GM12875 (cell line): ENCODE data around the gene SMARCD3.
A peak's percentile ranks its signal among the peaks of the same experiment; 100 is the strongest.

ENCODE experiments used
- H3K4me3 ChIP-seq: one replicate; pipeline ENCODE4 v1.5.1; 2011; ENCODE audit warnings: low read depth, low read length, control low read depth
- CTCF ChIP-seq: IDR thresholded peaks from 2 replicates; pipeline ENCODE4 v1.5.1; 2011; ENCODE audit warnings: low read depth, mild to moderate bottlenecking, control low read depth, inconsistent platforms, low read length, moderate library complexity, borderline replicate concordance; ENCODE audit not compliant: insufficient read depth

Gene SMARCD3

GRCh38 chr7:151249034-151249731 lies 689 bp upstream of the SMARCD3 start:
- TF ChIP-seq CTCF: no peak
- H3K4me3 ChIP-seq: no peak overlapping the region

- TF ChIP-seq CTCF: no peak
- H3K4me3 ChIP-seq: no peak overlapping the region
Observed at GRCh38 chr7:151247611-151248345, 716 bp downstream of the SMARCD3 start.

GRCh38 chr7:151246851-151247580 lies 1.5 kb downstream of the SMARCD3 start:
- H3K4me3 ChIP-seq: no peak overlapping the region
- no peak for TF ChIP-seq CTCF

GRCh38 chr7:151246102-151246850 lies 2.2 kb downstream of the SMARCD3 start:
- no peak overlapping the region for H3K4me3 ChIP-seq
- no peak for TF ChIP-seq CTCF

- TF ChIP-seq CTCF: peak; percentile 80
- H3K4me3 ChIP-seq: no peak overlapping the region
Observed at GRCh38 chr7:151245360-151246101, 3.0 kb downstream of the SMARCD3 start.

GRCh38 chr7:151244841-151245346 lies 3.6 kb downstream of the SMARCD3 start:
- TF ChIP-seq CTCF: no peak
- no peak overlapping the region for H3K4me3 ChIP-seq
